H1 (cell line): ENCODE results near the gene CMTM3. TPM values are rescaled to one million over a fixed set of nuclear protein-coding genes. Genes with fewer than 3 reads are reported as not detected.

ENCODE experiments used
- CTCF ChIA-PET: fragments of 300-600 bp; sonication (Branson Sonifier 250); formaldehyde crosslinking; loops from one replicate; lab custom pipeline; 2021; ENCODE audit not compliant: partially characterized antibody; lab: Charles Lee
- POLR2A ChIA-PET: fragments of 300-600 bp; sonication (Branson Sonifier 250); formaldehyde crosslinking; loops from one replicate; lab custom pipeline; 2021; ENCODE audit warnings: inconsistent platforms; ENCODE audit not compliant: partially characterized antibody; lab: Charles Lee
- DNase-seq, 2 experiments: peaks; one replicate each; pipeline versions ENCODE4 v3.0.0 to v3.0.0-alpha.2; 2010 to 2022; ENCODE audit warnings: low spot score in 2 of 2, low read depth in 1 of 2, mixed read lengths in 1 of 2
- FAIRE-seq: peaks from 2 replicates; lab custom pipeline; 2011; peaks lifted over from hg19 to GRCh38; lab: Jason Lieb, UNC
- H2AFZ ChIP-seq: 2 replicates; pipeline ENCODE4 v1.8.1; 2012; ENCODE audit warnings: low read length, inconsistent platforms
- H2AK5ac ChIP-seq: 2 replicates; pipeline ENCODE4 v1.6.1; 2013; ENCODE audit warnings: low read depth, low read length
- H2BK120ac ChIP-seq: replicated peaks from 2 replicates; pipeline ENCODE3; 2013; ENCODE audit warnings: low read depth, low read length, inconsistent platforms
- H2BK12ac ChIP-seq: 2 replicates; pipeline ENCODE4 v1.6.1; 2013; ENCODE audit warnings: low read depth, low read length
- H2BK15ac ChIP-seq: 2 replicates; pipeline ENCODE4 v1.6.1; 2013; ENCODE audit warnings: low read length
- H2BK20ac ChIP-seq: 2 replicates; pipeline ENCODE4 v1.6.1; 2013; ENCODE audit warnings: low read length
- H2BK5ac ChIP-seq: 2 replicates; pipeline ENCODE4 v1.6.1; 2013; ENCODE audit warnings: low read depth, low read length
- H3K14ac ChIP-seq: 2 replicates; pipeline ENCODE4 v1.6.1; 2013; ENCODE audit warnings: inconsistent platforms; ENCODE audit not compliant: insufficient read length
- H3K18ac ChIP-seq: 2 replicates; pipeline ENCODE4 v1.6.1; 2013; ENCODE audit warnings: low read length; ENCODE audit errors: extremely low read depth
- H3K23ac ChIP-seq: 2 replicates; pipeline ENCODE4 v1.6.1; 2013; ENCODE audit warnings: inconsistent platforms; ENCODE audit not compliant: insufficient read length
- H3K23me2 ChIP-seq: 2 replicates; pipeline ENCODE4 v1.6.1; 2013; ENCODE audit warnings: low read depth, low read length
- H3K27ac ChIP-seq: 2 replicates; pipeline ENCODE4 v1.6.1; 2011; ENCODE audit warnings: low read depth, low read length, inconsistent platforms
- H3K27me3 ChIP-seq, 4 experiments: replicated peaks in 1 of 4; 1 replicate in 1 of 4; 2 replicates in 3 of 4; pipeline versions ENCODE4 v1.6.1 to v1.8.1; 2011 to 2013; ENCODE audit warnings: low read length in 3 of 4, mild to moderate bottlenecking in 3 of 4, inconsistent platforms in 2 of 4, mixed read lengths in 2 of 4, moderate library complexity in 1 of 4; ENCODE audit not compliant: control insufficient read depth in 3 of 4, insufficient read depth in 3 of 4; ENCODE audit errors: extremely low read depth in 1 of 4
- H3K36me3 ChIP-seq, 4 experiments: 2 replicates each; pipeline versions ENCODE4 v1.6.1 to v1.8.1; 2011 to 2013; ENCODE audit warnings: mild to moderate bottlenecking in 4 of 4, low read length in 3 of 4, moderate library complexity in 2 of 4, control low read depth in 1 of 4, inconsistent platforms in 1 of 4; ENCODE audit not compliant: insufficient read depth in 4 of 4, control insufficient read depth in 2 of 4
- H3K4ac ChIP-seq: replicated peaks from 2 replicates; pipeline ENCODE3; 2013; ENCODE audit warnings: low read length, low read depth, mixed read lengths, inconsistent platforms; ENCODE audit not compliant: insufficient read length
- H3K4me1 ChIP-seq, 4 experiments: replicated peaks in 1 of 4; 1 replicate in 1 of 4; 2 replicates in 3 of 4; pipeline versions ENCODE4 v1.6.1 to v1.8.1; 2011 to 2013; ENCODE audit warnings: low read length in 3 of 4, inconsistent platforms in 2 of 4, mixed read lengths in 1 of 4; ENCODE audit not compliant: insufficient read depth in 4 of 4, control insufficient read depth in 3 of 4
- H3K4me2 ChIP-seq, 2 experiments: 2 replicates each; pipeline versions ENCODE4 v1.6.1 to v1.8.1; 2011 to 2013; ENCODE audit warnings: low read depth in 2 of 2, low read length in 2 of 2, control low read depth in 1 of 2, inconsistent platforms in 1 of 2, mild to moderate bottlenecking in 1 of 2; ENCODE audit not compliant: insufficient read depth in 1 of 2
- H3K4me3 ChIP-seq, 4 experiments: fragments of 200-600, 300-600 bp in 1 of 4; sonication (generic), shearing (Covaris generic), sonication (Bioruptor Twin) in 1 of 4; 2 replicates each; pipeline versions ENCODE4 v1.5.1 to v1.8.1; 2011 to 2016; ENCODE audit warnings: low read length in 4 of 4, low read depth in 3 of 4, control low read depth in 2 of 4, inconsistent platforms in 2 of 4, mild to moderate bottlenecking in 2 of 4, mixed read lengths in 1 of 4, moderate library complexity in 1 of 4; ENCODE audit not compliant: insufficient read depth in 2 of 4; ENCODE audit errors: extremely low read depth in 1 of 4
- H3K56ac ChIP-seq: replicated peaks from 2 replicates; pipeline ENCODE3; 2013; ENCODE audit warnings: low read depth, mild to moderate bottlenecking, mixed read lengths, low read length, inconsistent platforms; ENCODE audit not compliant: insufficient read length
- H3K79me1 ChIP-seq: 2 replicates; pipeline ENCODE4 v1.6.1; 2013; ENCODE audit warnings: low read depth, low read length, control low read depth
- H3K79me2 ChIP-seq, 2 experiments: 2 replicates each; pipeline versions ENCODE4 v1.6.1 to v1.8.1; 2012 to 2013; ENCODE audit warnings: low read length in 2 of 2, mild to moderate bottlenecking in 2 of 2, inconsistent platforms in 1 of 2; ENCODE audit not compliant: insufficient read depth in 2 of 2, control insufficient read depth in 1 of 2
- H3K9ac ChIP-seq, 4 experiments: replicated peaks in 1 of 4; 1 replicate in 1 of 4; 2 replicates in 3 of 4; pipeline versions ENCODE4 v1.6.1 to v1.8.1; 2011 to 2013; ENCODE audit warnings: low read depth in 3 of 4, low read length in 3 of 4, control low read depth in 2 of 4, mild to moderate bottlenecking in 2 of 4, moderate library complexity in 2 of 4, inconsistent platforms in 1 of 4; ENCODE audit errors: extremely low read depth in 1 of 4
- H3K9me3 ChIP-seq, 2 experiments: 2 replicates each; pipeline versions ENCODE4 v1.6.1 to v1.8.1; 2012 to 2013; ENCODE audit warnings: mild to moderate bottlenecking in 2 of 2, moderate library complexity in 2 of 2, control low read depth in 1 of 2, inconsistent platforms in 1 of 2, low read depth in 1 of 2, low read length in 1 of 2, mixed read lengths in 1 of 2; ENCODE audit not compliant: insufficient read depth in 2 of 2
- H4K20me1 ChIP-seq, 2 experiments: replicated peaks in 1 of 2; 2 replicates each; pipeline versions ENCODE3 to v1.8.1; 2011 to 2013; ENCODE audit warnings: inconsistent platforms in 2 of 2, low read length in 2 of 2, mild to moderate bottlenecking in 1 of 2; ENCODE audit not compliant: insufficient read depth in 2 of 2, control insufficient read depth in 1 of 2
- H4K5ac ChIP-seq: 2 replicates; pipeline ENCODE4 v1.6.1; 2013; ENCODE audit warnings: low read length, low read depth, mixed read lengths, inconsistent platforms; ENCODE audit not compliant: insufficient read length
- H4K8ac ChIP-seq: 2 replicates; pipeline ENCODE4 v1.8.0; 2013; ENCODE audit warnings: mild to moderate bottlenecking, moderate library complexity, low read length, inconsistent platforms; ENCODE audit not compliant: insufficient read depth; ENCODE audit errors: extremely low read depth
- H4K91ac ChIP-seq: replicated peaks from 2 replicates; pipeline ENCODE3; 2013; ENCODE audit warnings: low read length, mixed read lengths, inconsistent platforms; ENCODE audit not compliant: insufficient read length
- CBX8 ChIP-seq: fragments of 300-800, 300-1000 bp; sonication (generic); IDR thresholded peaks from 2 replicates; pipeline ENCODE4 v1.7.1; 2016; ENCODE audit warnings: low read depth, low read length, borderline replicate concordance
- EZH2 ChIP-seq: fragments of 200-600 bp; sonication (generic); IDR thresholded peaks from 2 replicates; pipeline ENCODE4 v1.7.1; 2012; ENCODE audit warnings: low read depth, mild to moderate bottlenecking, moderate library complexity, low read length, inconsistent platforms; ENCODE audit not compliant: severe bottlenecking
- JUND ChIP-seq: IDR thresholded peaks from 2 replicates; pipeline ENCODE4 v1.6.1; 2011; ENCODE audit warnings: mild to moderate bottlenecking, improper control_type of control experiment, low read length
- MAX ChIP-seq: IDR thresholded peaks from 2 replicates; pipeline ENCODE4 v1.6.1; 2012; ENCODE audit warnings: inconsistent platforms
- POLR2A ChIP-seq, 2 experiments: IDR thresholded peaks; 1 replicate in 1 of 2; 2 replicates in 1 of 2; pipeline ENCODE4 v1.6.1; 2011; ENCODE audit warnings: low read depth in 2 of 2, low read length in 2 of 2, mild to moderate bottlenecking in 2 of 2; ENCODE audit errors: control extremely low read depth in 1 of 2
- POLR2AphosphoS5 ChIP-seq: IDR thresholded peaks from 2 replicates; pipeline ENCODE4 v1.6.1; 2011; ENCODE audit warnings: low read depth, low read length
- POU5F1 ChIP-seq: IDR thresholded peaks from 2 replicates; pipeline ENCODE4 v1.6.1; 2011; ENCODE audit warnings: low read depth, mild to moderate bottlenecking, low read length, moderate library complexity
- RBBP5 ChIP-seq: IDR thresholded peaks from 2 replicates; pipeline ENCODE4 v1.7.1; 2012; ENCODE audit warnings: low read depth, mild to moderate bottlenecking, inconsistent platforms, low read length, moderate library complexity, borderline replicate concordance
- TAF1 ChIP-seq: IDR thresholded peaks from 2 replicates; pipeline ENCODE4 v1.6.1; 2011; ENCODE audit warnings: mild to moderate bottlenecking, low read depth, low read length
- TEAD4 ChIP-seq: IDR thresholded peaks from 2 replicates; pipeline ENCODE4 v1.6.1; 2012; ENCODE audit warnings: low read depth, low read length, inconsistent platforms, mixed read lengths
- WGBS, 2 experiments: shearing (Covaris generic) in 1 of 2; methylation state at CpG; one replicate each; pipeline versions ENCODE4 v1.1.6 to v1.1.7; 2013 to 2015; ENCODE audit warnings: low lambda C conversion rate in 2 of 2, mixed read lengths in 2 of 2, inconsistent platforms in 1 of 2, low coverage in 1 of 2, missing lambda C conversion rate in 1 of 2; ENCODE audit not compliant: insufficient replicate concordance in 2 of 2, insufficient coverage in 1 of 2, insufficient read length in 1 of 2; ENCODE audit errors: extremely low coverage in 1 of 2, missing lambda C conversion rate in 1 of 2; 5-methylcytosine and 5-hydroxymethylcytosine counted together
- polyA plus RNA-seq, 7 experiments: library from polyadenylated mRNA; depleted of rRNA in 3 of 7; stranded (reverse) in 5 of 7; unstranded in 2 of 7; fragments of >200 nt in 5 of 7; fragments of 200-250 nt in 2 of 7; gene quantifications; 1 replicate in 5 of 7; 2 replicates in 1 of 7; 4 replicates in 1 of 7; pipeline versions ENCODE4 v1.2.1 to v1.2.3, GENCODE V29; 2011 to 2013; ENCODE audit warnings: missing spikeins in 2 of 7, mixed read lengths in 2 of 7
- total RNA-seq: library from RNA; stranded (reverse); fragmentation: NEBNext Ultra II Directional; extraction: Animal tissue kit (Norgen Biotek cat#: 25700); gene quantifications from 2 replicates; pipeline ENCODE4 v1.2.1, GENCODE V29; 2021

The CMTM3 gene
- total and polyA plus RNA-seq, 2 of the 8 experiments (the other 6 are each of a cell fraction or from before 2014, with no cell fraction given), result 24.7 to 24.8 TPM

- no peak overlapping the region for H3K14ac ChIP-seq
- ChIA-PET POLR2A (interaction anchor here (0.8 to 2.9 kb wide), 4 partner anchors 8 to 27 kb away, joined by 3 to 9 read pairs (median 4); no protein-coding TSS in a partner anchor), CTCF (interaction anchor here (1.1 to 2.6 kb wide), 6 partner anchors 9 to 283 kb away, joined by 3 to 10 read pairs (median 5); no protein-coding TSS in a partner anchor)
- H2BK15ac ChIP-seq, result no peak overlapping the region
- no peak overlapping the region for H3K4me2 ChIP-seq
- no peaks in the 10 kb centered on the region for H3K79me2 ChIP-seq
- no peak overlapping the region for H3K9ac ChIP-seq
- no peak for FAIRE-seq
- peaks cover 0 to 4% of the 10 kb centered on the region in 2 experiments for H4K20me1 ChIP-seq
- H3K4me3 ChIP-seq, result no peak overlapping the region
- H3K56ac ChIP-seq, result no peak overlapping the region
- H4K5ac ChIP-seq, result no peak overlapping the region
- H2AFZ ChIP-seq, result no peak overlapping the region
- no peaks in the 10 kb centered on the region for H3K9me3 ChIP-seq
- H3K27me3 ChIP-seq, result no peaks in the 10 kb centered on the region
- peaks cover 3 to 25% (median 6%) of the 10 kb centered on the region in 4 experiments; a peak in 4 of 8 replicates for H3K36me3 ChIP-seq
- no peak overlapping the region for H4K91ac ChIP-seq
- TF ChIP-seq RBBP5 (no peak), MAX (no peak), TEAD4 (no peak), POLR2A (IDR thresholded peaks at IDR 0.05; ENCODE audit: control extremely low read depth in 1 of 2, low read depth in 2 of 2, low read length in 2 of 2) (no peak), POLR2AphosphoS5 (no peak), TAF1 (no peak), POU5F1 (no peak), EZH2 (no peak), JUND (no peak), CBX8 (no peak)
- H2BK5ac ChIP-seq, result no peak overlapping the region
- H3K23ac ChIP-seq, result no peak overlapping the region
- no peaks in the 10 kb centered on the region for H3K23me2 ChIP-seq
- DNase-seq, result no peak
- H4K8ac ChIP-seq, result no peak overlapping the region
- 89% methylated on average over 3 of the region's 3 CpGs; no CpG with 5 or more reads in 1 of the 2 experiments for WGBS, 2 experiments
- no peak overlapping the region for H2BK120ac ChIP-seq
- no peak overlapping the region for H2AK5ac ChIP-seq
- no peak overlapping the region for H2BK12ac ChIP-seq
- H3K27ac ChIP-seq, result no peak overlapping the region
- no peak overlapping the region for H3K18ac ChIP-seq
- H3K79me1 ChIP-seq, result no peaks in the 10 kb centered on the region; the same call in 1 of the 2 replicates
- peaks cover 0 to 4% (median 1%) of the 10 kb centered on the region in 4 experiments; a peak in 3 of 7 replicates for H3K4me1 ChIP-seq
- no peak overlapping the region for H2BK20ac ChIP-seq
- H3K4ac ChIP-seq, result no peak overlapping the region
Observed at GRCh38 chr16:66623755-66624154, 19.3 kb downstream of the CMTM3 start.
